HG03045 (cell line): ENCODE results near the gene LRP1B.

Source experiments
- ATAC-seq: cut with Tn5 transposase; IDR thresholded peaks from one replicate; pipeline ENCODE4 v1.9.1; 2021; ENCODE audit warnings: mild to moderate bottlenecking, moderate library complexity; ENCODE audit not compliant: unreplicated experiment

The LRP1B gene

DNA sequence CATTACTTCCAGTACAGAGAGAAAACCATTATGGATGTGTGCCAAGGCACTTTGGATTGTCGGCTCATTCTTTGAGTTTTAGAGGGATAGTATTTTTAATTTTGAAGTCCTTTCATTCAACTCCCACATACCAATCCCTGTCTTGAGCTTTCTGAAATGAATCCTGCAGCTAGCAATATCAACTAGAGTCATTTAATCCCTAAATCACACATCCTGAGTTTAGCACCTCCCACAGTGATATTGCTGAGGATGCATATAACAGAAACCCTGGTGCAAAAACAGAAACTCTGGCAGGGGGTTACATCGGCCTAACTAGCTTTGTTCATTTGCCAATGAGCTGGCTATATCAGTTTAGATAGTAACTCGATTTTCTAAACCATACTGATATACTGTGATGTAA, 427.3 kb downstream of the LRP1B start:
- no peak for ATAC-seq

- no peak for ATAC-seq
Measured at GRCh38 chr2:141701618-141702017, 429.2 kb downstream of the LRP1B start.

GRCh38 chr2:141699573-141699972, 431.2 kb downstream of the LRP1B start:
- ATAC-seq, result no peak

DNA sequence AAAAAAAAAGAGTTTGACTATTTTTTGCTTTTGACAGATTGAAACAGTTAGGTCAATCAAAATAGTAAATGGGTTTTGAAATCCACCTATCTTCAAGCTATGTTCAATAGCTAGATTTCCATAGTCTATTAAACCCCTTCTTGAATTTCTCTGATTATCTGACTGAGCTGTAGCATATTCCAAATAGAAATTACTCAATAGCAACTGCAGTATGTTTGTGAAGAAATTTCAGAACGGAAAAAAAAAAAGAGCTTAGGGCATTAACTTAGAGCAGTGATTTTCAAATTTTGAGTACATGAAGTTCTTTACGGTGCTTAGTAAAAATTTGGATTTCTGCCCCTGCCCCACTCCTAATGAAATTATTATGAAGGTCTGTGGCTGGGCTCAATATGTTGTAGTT, 432.3 kb downstream of the LRP1B start:
- ATAC-seq, result no peak

DNA sequence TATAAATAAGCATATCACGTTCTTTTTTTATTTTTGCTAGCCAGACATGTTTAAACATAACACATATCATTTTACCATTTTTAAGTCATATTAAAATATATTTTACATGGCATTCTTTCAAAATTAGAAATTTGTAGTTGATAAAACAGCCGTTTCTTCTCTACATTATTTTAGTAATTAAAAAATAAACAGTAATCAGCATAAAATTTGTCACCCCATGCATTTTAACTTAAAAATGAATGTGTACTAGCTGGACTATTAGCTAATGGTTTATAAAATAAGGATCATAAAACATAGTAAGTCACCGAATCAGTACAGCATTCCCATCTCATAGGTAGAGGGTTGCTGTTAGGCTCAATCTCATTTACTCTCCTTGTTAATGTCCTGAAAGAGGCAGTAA, 433.8 kb downstream of the LRP1B start:
- no peak for ATAC-seq

DNA sequence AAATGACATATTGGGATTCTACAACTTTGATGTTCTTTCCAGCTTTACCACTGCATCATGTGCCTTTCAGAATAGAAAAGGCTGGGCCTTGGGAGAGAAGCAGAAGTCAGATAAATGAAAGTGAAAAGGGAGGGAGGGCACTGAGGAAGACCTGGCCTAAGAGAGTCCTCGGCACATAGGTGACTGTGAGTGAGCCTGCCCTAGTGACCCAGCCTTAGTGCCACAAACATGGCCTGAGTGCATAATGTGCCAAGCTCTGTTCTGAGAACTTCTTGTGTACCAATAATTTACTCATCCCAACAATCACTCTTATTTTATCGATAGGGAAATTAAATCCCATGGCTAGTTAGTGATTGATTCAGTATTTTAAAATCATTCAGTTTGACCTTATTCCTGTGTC, 436.6 kb downstream of the LRP1B start:
- ATAC-seq, result no peak

- ATAC-seq, result no peak
Measured at GRCh38 chr2:141692829-141693228, 438.0 kb downstream of the LRP1B start.

GRCh38 chr2:141676139-141676538, 454.7 kb downstream of the LRP1B start:
- ATAC-seq, result no peak

DNA sequence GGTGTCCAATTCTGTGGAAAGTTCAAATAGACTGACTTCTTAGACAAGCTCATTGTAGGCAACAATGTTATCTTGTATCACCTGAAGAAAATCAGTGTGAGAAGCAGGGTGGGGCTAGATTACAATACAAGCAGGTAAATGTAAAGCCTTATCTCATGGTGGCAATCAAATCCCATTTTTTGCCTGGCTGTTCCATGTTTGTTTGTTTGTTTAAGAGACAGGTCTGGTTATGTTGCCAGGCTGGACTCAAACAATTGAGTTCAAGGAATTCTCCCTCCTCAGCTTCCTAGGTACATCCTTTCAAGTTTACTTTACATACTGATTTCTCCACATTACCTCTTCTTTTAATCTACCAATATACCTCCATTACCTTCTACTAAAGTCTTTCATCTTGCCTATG, 464.6 kb downstream of the LRP1B start:
- no peak for ATAC-seq

- no peak for ATAC-seq
Measured at GRCh38 chr2:141660232-141660631, 470.6 kb downstream of the LRP1B start.

DNA sequence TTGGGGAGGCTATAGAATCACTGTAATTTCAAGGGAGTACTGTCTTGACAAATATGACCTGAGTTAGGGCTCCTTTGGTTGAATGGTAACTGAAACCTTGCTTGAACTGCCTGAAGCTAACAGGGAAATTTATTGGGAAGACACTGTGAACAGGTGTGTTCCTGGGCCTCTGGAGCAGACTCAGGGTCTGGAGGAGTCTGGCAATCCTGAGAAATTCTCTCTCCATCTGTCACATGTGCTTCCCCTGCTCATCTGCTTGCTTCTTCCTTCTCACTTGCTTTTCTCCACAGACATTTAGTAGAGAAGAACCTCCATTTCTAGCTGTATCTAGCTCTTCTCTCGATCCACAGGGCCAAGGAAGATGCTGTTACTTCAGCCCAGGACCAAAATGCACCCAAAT, 476.5 kb downstream of the LRP1B start:
- ATAC-seq, result no peak

- no peak for ATAC-seq
Measured at GRCh38 chr2:141653184-141653583, 477.6 kb downstream of the LRP1B start.

DNA sequence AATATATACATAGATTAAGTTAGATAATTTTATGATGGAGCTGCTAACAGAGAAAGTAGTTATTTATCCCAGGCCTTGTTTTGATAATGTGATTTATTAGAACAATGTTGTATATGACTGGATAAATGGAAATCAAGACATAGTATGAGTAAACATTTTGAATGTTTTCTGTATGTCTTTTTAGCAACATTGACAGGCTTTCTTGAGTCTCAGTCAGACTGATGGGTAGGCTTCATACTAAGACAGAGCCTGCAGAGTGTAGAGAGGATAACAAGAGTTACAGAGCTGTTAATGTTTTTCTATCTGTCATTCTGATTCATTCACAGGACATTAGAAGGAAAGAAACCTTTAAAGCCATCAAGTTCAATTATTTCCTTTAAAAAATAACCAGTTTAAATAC, 478.5 kb downstream of the LRP1B start:
- no peak for ATAC-seq

- no peak for ATAC-seq
Measured at GRCh38 chr2:141647353-141647752, 483.5 kb downstream of the LRP1B start.

GRCh38 chr2:141641462-141641861, 489.4 kb downstream of the LRP1B start:
- ATAC-seq, result no peak

DNA sequence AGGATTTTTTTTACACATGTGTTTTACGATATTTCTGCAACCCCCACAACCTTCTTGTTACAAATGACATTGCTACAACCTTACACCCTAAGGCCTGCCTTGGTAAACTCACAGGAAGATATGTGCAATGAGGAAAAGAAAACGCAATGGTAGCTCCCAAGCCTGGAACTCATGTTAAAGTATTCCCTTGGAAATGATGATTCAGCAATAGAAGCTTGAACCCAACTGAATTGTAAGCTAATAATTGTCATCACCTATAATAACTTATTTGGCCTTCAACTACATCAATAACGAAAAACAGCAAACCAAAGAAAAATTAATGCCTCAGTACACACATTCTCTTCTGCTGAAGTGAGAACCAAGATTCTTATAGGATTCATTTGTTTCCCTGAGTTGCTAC, 491.0 kb downstream of the LRP1B start:
- ATAC-seq, result no peak

DNA sequence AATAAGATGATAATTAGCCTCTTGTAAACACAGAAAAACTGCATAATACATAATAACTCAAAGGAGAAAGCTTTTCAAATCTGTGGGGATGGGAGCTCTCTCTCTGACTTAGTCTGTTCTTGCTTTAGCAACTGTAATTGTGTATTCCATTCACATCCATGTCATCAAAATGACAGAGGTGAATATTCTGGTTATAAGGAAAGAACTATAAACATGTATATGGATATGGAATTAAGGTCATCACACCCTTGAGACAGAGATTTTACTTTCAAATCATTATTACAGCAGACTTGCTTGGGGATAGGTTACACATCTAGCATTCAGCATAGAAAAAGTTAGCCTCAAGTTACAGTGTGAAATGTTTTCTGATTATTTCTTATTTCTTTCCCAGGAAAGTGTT, 497.7 kb downstream of the LRP1B start:
- no peak for ATAC-seq

- no peak for ATAC-seq
Measured at GRCh38 chr2:141630407-141630930, 500.3 kb downstream of the LRP1B start.

- ATAC-seq, result no peak
Measured at GRCh38 chr2:141620372-141620771, 510.4 kb downstream of the LRP1B start.

DNA sequence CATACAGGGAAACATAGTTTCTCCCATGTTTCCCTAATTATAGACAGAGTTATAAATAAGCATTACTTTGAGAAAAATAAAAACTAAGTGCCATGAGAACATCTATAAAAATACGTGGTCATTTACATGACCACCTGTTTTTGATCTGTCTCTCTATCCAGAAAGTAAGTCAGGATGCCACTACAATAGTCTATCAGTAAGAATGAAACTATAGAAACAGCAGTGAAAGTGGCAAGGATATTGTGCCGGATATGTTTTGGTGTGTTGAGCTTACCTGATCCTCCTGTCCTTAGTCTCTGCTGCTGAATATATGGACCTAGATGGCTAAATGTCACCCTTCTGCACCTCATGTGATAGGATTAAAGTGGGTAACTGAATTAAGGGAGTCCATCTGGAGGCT, 512.4 kb downstream of the LRP1B start:
- no peak for ATAC-seq

GRCh38 chr2:141611981-141612380, 518.8 kb downstream of the LRP1B start:
- no peak for ATAC-seq

- no peak for ATAC-seq
Measured at GRCh38 chr2:141611176-141611571, 519.6 kb downstream of the LRP1B start.

DNA sequence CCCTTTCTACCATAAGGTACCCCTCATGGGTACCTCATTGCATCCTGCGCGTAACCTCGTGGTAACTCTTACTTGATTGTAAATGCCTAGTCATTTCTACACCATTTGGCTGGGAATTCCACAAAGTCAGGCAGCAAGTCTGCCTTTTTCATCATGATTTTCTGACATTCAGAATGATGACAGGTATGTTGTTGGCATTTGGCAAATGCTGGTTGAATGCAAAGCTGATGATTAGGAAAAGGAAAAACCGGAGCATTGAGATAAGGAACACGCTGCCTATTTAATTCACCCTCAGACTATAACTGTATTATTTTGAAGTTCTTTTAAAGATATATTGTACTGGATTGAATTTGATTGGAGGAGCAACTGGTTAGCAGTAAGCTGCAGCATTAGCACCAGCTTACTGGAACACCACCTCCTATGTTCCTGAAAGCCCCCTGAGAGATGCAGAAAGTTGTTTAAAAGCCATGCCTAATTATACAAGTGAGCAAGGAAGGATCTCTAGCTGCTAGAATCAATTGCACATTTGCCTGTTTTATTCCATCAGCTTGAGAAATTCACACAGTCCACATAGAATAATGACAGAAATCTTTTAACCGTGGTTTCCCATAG, 520.1 kb downstream of the LRP1B start:
- ATAC-seq, result no peak
